ENCODE data around the gene RNU4-1. TPM values are rescaled to one million over a fixed set of nuclear protein-coding genes. Genes with fewer than 3 reads are reported as not detected.
A peak's percentile ranks its signal among the peaks of the same experiment; 100 is the strongest.
"Not testable (repeated sequence)": the region's sequence is repeated elsewhere in the genome, so short reads cannot be mapped to it uniquely, and the experiment has no call there.

The RNU4-1 gene
- total RNA-seq, 4 donors from 2014 or later = under 0.01 TPM; not detected in 2

GRCh38 chr12:120335447-120335846 lies 42.4 kb upstream of the RNU4-1 start:
- TF ChIP-seq CTCF (IDR thresholded peaks at IDR 0.05) = peak; percentile 47 to 73 (median 67)
- WGBS = 15% methylated on average over 11 of the region's 12 CpGs
- H3K27ac ChIP-seq (replicated peaks in 1 of 4); H3K4me3 ChIP-seq; H3K36me3 ChIP-seq; intact Hi-C loops (cut with DNase I); DNase-seq (ENCODE audit: extremely low spot score); H3K27me3 ChIP-seq; H3K9me3 ChIP-seq; H3K4me1 ChIP-seq: not testable (repeated sequence)

GRCh38 chr12:120332523-120332922 lies 39.5 kb upstream of the RNU4-1 start:
- no peaks in the 10 kb centered on the region for H3K4me1 ChIP-seq
- no peaks in the 10 kb centered on the region for H3K9me3 ChIP-seq
- no peaks in the 10 kb centered on the region for H3K36me3 ChIP-seq
- intact Hi-C loops (cut with DNase I) = no loop called here
- 88% methylated on average over 7 of the region's 7 CpGs for WGBS
- no peak for DNase-seq (ENCODE audit: extremely low spot score)
- TF ChIP-seq POLR2A (IDR thresholded peaks at IDR 0.05; ENCODE audit: low read depth) (no peak), POLR2AphosphoS5 (IDR thresholded peaks at IDR 0.05) (no peak), CTCF (IDR thresholded peaks at IDR 0.05) (no peak), EP300 (IDR thresholded peaks at IDR 0.05) (no peak)
- peaks cover 0 to 4% (median 0%) of the 10 kb centered on the region in 4 donors for H3K27me3 ChIP-seq
- H3K4me3 ChIP-seq = no peak overlapping the region
- no peak overlapping the region for H3K27ac ChIP-seq (replicated peaks in 1 of 4)

GRCh38 chr12:120332041-120332440 lies 39.0 kb upstream of the RNU4-1 start:
- DNase-seq (ENCODE audit: extremely low spot score) = no peak
- H3K36me3 ChIP-seq = no peaks in the 10 kb centered on the region
- peaks cover 0 to 4% (median 0%) of the 10 kb centered on the region in 4 donors for H3K27me3 ChIP-seq
- H3K9me3 ChIP-seq = no peaks in the 10 kb centered on the region
- intact Hi-C loops (cut with DNase I) = no loop called here
- no peak overlapping the region for H3K4me3 ChIP-seq
- H3K27ac ChIP-seq (replicated peaks in 1 of 4) = no peak overlapping the region
- TF ChIP-seq EP300 (IDR thresholded peaks at IDR 0.05) = no peak
- TF ChIP-seq POLR2A (IDR thresholded peaks at IDR 0.05; ENCODE audit: low read depth) = no peak
- TF ChIP-seq CTCF (IDR thresholded peaks at IDR 0.05) = no peak
- no peak for TF ChIP-seq POLR2AphosphoS5 (IDR thresholded peaks at IDR 0.05)
- WGBS = 88% methylated on average over 5 of the region's 5 CpGs
- no peaks in the 10 kb centered on the region for H3K4me1 ChIP-seq

- peaks cover 0 to 4% (median 0%) of the 10 kb centered on the region in 4 donors for H3K27me3 ChIP-seq
- no peak overlapping the region for H3K27ac ChIP-seq (replicated peaks in 1 of 4)
- TF ChIP-seq POLR2AphosphoS5 (IDR thresholded peaks at IDR 0.05) (no peak), EP300 (IDR thresholded peaks at IDR 0.05) (no peak), CTCF (IDR thresholded peaks at IDR 0.05) (no peak), POLR2A (IDR thresholded peaks at IDR 0.05; ENCODE audit: low read depth) (no peak)
- H3K4me3 ChIP-seq = no peak overlapping the region
- no peaks in the 10 kb centered on the region for H3K36me3 ChIP-seq
- no peaks in the 10 kb centered on the region for H3K4me1 ChIP-seq
- no peaks in the 10 kb centered on the region for H3K9me3 ChIP-seq
- 53% methylated on average over 3 of the region's 3 CpGs for WGBS
- intact Hi-C loops (cut with DNase I) = no loop called here
- no peak for DNase-seq (ENCODE audit: extremely low spot score)
Observed at GRCh38 chr12:120331390-120331789, 38.4 kb upstream of the RNU4-1 start.

GRCh38 chr12:120328228-120328627 lies 35.2 kb upstream of the RNU4-1 start:
- intact Hi-C loops (cut with DNase I) = no loop called here
- no peak overlapping the region for H3K4me3 ChIP-seq
- H3K4me1 ChIP-seq = peaks cover 0 to 9% (median 6%) of the 10 kb centered on the region in 4 donors
- H3K27me3 ChIP-seq = peaks cover 0 to 4% (median 0%) of the 10 kb centered on the region in 4 donors
- WGBS = 84% methylated on average over 4 of the region's 4 CpGs
- no peaks in the 10 kb centered on the region for H3K9me3 ChIP-seq
- no peaks in the 10 kb centered on the region for H3K36me3 ChIP-seq
- H3K27ac ChIP-seq (replicated peaks in 1 of 4) = no peak overlapping the region
- no peak for DNase-seq (ENCODE audit: extremely low spot score)
- TF ChIP-seq POLR2A (IDR thresholded peaks at IDR 0.05; ENCODE audit: low read depth) = no peak
- no peak for TF ChIP-seq CTCF (IDR thresholded peaks at IDR 0.05)
- no peak for TF ChIP-seq EP300 (IDR thresholded peaks at IDR 0.05)
- TF ChIP-seq POLR2AphosphoS5 (IDR thresholded peaks at IDR 0.05) = no peak

Measured in esophagus muscularis mucosa (tissue), 4 donors.